Measurements from ENCODE around the gene MSH3.
"Not testable (repeated sequence)": the region's sequence is repeated elsewhere in the genome, so short reads cannot be mapped to it uniquely, and the experiment has no call there.

Gene MSH3

DNA sequence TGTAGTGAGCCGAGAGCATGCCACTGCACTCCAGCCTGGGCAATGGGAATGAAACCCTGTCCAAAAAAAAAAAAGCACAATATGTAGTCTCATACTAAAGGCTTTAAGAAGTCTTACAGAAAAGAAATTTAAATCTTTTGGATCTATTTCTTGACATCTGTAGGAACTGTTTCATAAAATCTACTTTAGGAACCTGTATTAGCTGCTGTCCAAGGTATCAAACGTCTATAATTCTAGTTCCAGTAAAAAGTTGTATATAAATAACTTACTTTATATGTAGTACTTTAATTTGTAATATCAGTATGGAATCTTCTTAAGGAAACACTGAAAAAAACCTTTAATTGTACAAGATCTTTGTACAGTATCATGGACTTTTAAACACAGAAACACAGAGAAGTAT, 199.0 kb downstream of the MSH3 start:
- no peak for DNase-seq (ENCODE audit: low spot score)

DNA sequence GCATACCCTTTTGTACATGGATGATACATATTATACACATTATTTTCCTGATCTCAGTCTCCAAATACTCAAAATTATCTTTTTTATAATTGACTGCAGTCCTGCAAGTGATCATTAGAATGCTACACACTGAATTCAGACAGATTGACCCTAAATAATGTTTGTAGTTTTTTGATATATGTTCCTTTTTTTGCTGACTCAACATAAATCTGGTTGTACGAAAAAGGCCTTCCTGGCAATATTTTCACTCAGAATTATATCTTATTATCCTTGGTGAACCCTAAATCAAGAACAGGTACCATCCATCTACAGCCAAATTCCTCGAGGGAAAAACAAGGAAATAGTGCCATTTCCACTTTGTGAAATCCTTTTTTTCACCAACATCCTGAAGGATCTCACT, 200.1 kb downstream of the MSH3 start:
- DNase-seq (ENCODE audit: low spot score), result no peak

DNA sequence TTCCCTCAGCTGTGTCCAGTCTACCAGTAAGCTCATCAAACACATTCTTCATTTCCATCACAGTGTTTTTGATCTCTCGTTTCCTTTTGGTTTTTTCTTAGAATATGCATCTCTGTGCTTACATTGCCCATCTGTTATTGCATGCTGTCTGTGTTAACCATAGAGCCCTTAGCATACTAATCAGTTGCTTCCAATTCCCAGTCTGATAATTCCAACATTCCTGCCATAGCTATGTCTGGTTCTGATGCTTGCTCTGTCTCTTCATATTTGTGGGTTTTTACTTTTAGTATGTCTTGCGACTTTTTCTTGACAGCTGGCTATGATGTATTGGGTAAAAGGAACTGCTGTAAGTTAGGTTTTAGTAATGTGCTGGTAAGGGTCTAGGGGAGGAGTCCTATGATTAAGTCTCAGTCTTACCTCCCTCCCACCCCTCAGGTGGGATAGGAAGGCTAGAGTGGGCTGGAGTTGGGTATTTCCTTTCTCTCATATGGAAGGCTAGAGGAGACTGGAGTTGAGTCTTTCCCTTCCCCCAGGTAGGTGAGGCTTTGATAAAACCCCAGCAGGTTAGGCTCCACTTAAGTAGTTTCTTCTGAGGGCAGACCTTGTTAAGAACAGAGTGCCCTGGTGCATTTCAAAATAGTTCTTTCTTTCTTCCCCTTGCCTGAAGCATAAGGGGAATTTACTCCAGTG, 206.6 kb downstream of the MSH3 start:
- no peak for DNase-seq (ENCODE audit: low spot score)

DNA sequence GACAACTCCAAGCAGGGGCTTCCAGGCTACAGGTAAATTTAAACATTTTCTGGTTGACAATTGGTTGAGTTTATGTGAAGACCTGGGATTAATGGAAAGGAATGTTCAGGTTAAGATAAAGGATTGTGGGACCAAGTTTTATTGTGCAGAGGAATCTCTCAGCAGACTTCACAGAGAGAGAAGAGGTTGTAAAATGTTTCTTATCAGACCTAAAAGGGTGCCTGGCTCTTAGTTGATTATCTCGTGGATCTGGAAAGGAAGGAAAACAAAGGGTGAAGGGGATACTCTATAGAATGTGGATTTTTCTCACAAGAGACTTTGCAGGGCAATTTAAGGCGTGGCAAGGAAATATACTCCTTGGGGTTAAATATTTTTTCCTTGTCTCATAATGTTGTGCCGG, 209.3 kb downstream of the MSH3 start:
- no peak for DNase-seq (ENCODE audit: low spot score)

DNA sequence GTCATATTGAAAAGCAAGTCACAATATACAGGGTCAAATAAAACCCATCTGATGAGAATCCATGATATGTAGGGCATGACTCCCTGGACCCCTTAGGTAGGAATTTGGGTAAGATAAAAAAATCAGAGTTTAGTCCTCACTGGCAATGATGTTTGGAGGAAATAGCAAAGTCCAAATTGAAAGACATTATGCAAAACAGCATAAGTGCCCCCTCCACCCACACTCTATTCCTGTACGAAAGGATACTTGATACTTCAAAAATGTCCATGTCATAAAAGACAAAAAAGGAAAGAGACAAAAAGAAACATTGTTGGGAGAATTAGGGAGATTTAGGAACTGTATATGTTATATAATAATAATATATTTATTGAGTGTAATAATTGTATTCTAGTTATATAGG, 209.7 kb downstream of the MSH3 start:
- DNase-seq (ENCODE audit: low spot score), result no peak

DNA sequence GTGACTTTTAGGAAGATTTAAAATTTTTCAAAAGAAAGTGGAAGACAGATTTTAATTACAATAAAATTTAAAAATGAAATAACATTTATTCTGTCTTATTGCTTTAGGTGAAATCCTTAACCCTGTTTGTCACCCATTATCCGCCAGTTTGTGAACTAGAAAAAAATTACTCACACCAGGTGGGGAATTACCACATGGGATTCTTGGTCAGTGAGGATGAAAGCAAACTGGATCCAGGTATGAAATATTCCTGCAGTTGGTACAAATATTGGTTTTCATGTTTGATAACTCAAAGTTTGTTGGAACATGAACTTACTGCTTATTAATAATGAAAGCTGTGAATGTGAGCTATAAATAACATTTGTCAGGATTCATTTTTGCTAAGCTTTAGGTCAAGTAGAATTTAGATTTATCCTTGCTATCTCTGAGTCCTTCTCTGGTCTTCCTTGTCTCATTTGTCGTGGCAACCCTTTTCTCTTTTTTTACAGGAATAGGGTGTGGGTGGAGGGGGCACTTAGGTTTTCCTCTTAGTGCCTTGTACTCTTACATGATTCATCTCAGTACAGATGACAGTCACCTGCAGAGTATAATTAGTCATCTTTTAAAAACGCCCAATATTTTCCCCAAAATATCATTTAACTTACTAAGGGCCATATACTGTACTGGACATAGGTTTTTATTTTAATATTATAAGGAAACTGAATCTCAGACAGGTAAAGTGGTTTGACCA, 210.4 kb downstream of the MSH3 start:
- peak; percentile 70 for DNase-seq (ENCODE audit: low spot score)

DNA sequence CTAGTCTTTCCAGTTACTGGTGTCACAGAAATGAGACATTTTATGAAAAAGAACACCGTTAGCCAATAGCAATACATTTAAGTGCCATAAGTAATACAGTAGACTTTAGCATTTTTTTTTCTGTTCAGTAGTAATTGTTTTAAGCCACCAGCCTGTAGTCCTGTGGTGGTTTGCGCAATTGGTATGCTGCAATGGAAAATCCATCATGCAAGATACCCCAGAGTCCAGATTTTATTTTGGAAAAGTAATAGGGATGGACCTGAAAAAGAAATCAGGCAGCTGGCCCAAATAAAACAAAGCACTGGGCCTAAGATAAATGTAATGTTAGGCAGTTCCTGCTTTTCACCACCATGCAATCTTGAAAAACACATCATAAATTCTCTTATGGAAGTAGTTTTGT, 211.1 kb downstream of the MSH3 start:
- no peak for DNase-seq (ENCODE audit: low spot score)

DNA sequence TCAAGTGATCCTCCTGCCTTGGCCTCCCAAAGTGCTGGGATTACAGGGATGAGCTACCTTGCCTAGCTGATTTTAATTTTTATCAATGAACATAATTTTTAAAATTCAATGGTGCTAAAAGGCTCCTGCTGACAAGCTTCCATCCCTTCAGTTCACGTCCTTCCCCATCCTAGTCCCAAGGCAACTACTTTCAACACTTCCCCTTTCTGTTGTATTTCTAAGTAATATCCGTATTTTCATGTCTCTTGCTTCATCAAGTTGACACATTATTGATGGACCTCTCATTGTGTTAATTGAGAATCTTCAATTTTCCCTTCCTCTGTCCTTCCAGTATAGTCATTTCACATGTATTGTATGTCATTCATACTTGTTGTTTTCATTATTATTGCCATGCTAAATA, 211.9 kb downstream of the MSH3 start:
- DNase-seq (ENCODE audit: low spot score), result no peak

DNA sequence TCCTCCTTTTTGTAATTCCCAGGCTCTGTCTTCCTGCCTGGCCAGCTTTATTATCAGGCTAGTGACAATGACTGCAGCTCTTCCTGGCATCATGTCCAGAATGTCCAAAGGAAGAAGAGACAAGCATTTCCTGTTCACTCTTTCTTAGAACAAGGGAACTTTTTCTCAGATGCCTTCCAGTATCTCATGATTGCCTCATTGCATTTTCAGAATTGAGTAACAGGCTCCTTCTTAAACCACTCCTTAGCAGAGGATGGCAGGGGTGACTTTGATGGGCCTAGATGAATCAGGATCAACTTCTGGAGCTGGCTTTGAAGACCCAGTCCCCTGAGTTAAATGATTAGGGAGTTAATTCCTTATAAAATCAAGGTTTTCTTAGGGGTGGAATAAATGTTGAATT, 212.8 kb downstream of the MSH3 start:
- peak; percentile 77 for DNase-seq (ENCODE audit: low spot score)

DNA sequence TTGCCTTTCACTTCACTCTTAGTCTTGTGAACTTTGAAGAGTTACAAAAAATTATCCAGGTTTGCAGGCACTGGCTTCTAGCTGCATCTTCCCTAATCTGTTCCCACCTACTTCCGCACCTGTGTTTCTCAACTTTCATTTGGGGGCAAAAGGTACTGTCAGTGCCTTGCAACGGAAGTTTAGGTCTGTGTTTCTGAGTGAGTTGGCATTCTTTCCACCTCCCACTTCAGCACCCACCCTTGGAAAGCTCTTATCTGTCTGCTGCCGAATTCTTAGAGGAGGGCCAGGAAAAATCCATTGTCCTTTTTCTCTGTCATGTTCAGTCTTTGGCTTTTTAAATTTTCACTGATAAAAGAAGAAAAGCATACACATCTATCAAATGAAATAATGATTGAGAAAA, 216.0 kb downstream of the MSH3 start:
- no peak for DNase-seq (ENCODE audit: low spot score)

DNA sequence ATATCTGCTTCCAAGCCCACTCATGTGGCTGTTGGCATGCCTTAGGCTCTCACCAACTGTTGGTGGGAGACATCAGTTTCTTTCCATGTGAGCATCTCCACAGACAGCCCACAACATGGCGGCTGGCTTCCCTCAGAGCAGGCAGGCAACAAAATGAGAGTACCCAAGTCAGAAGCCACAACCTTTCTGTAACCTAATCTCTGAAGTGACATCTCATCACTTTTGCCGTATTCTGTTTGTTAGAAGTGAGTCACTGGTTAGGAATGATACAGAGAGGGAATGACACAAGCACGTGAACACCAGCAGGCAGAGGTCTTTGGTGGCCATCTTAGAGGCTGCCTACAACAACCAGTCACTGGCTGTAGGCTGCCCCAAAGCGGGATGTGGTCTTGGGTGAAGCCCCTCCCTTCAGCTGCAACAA, 217.1 kb downstream of the MSH3 start:
- DNase-seq (ENCODE audit: low spot score), result peak; percentile 82

DNA sequence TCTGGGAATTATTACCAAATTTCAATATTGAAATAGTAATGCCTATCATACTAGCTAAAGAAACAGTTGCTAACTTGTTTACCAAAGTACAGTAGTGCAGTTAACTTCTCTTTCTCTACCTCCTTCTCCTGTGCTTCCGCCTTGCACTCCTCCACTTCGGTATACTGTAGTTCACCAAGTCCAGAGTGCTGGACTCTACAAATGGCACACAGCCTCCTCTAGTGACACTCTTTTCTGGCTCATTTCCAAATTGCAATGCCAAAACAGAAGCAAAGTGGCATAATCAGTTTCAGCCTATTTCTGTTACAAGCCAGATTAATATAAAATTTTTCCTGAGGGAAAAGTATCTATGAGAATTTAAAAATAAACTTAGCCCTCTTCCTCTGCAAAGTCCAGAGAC, 219.7 kb downstream of the MSH3 start:
- DNase-seq (ENCODE audit: low spot score), result no peak

DNA sequence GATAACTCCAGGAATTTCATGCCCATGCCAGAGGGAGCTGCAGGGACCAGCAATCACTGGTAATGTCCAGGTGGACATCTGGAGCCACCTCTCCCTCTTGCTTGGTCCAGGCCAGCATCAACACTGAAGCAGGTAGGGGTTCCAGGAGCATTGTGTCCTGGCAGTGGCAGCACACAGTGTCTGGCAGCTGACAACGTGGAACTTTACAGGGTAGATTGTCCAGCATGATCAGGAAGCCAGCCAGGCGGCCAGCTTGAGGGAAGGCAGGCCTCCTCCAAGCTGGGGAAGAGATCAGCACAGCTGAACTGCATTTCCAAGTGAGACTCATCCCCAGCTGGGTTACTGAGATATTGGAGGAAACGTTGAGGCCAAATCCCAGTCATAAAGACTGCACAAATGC, 223.1 kb downstream of the MSH3 start:
- no peak for DNase-seq (ENCODE audit: low spot score)

DNA sequence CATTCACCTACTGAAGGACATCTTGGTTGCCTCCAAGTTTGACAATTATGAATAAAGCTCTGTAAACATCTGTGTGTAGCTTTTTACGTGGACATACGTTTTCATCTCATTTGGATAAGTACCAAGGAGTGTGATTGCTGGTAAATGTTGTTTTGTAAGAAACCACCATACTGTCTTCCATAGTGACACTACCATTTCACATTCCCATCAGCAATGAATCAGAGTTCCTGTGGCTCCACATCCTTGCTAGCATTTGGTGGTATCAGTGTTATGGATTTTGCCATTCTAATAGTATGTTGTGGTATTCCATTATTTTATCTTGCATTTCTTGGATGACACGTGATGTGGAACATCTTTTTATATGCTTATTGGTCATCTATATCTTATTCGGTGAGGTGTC, 227.3 kb downstream of the MSH3 start:
- DNase-seq (ENCODE audit: low spot score), result no peak

DNA sequence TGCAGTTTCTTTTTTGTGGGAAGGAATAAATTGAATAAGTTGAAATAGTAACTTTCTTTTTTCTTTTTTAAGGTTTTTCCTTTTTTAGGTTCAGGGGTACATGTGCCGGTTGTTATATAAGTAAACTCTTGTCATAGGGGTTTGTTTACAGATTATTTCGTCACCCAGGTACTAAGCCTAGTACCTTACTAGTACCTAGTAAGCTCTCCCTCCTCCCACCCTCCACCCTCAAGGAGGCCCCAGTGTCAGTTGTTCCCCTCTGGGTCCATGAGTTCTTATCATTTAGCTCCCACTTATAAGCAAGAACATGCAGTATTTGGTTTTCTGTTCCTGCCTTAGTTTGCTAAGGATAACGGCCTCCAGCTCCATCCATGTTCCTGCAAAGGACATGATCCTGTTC, 228.9 kb downstream of the MSH3 start:
- not testable (repeated sequence) for DNase-seq (ENCODE audit: low spot score)

DNA sequence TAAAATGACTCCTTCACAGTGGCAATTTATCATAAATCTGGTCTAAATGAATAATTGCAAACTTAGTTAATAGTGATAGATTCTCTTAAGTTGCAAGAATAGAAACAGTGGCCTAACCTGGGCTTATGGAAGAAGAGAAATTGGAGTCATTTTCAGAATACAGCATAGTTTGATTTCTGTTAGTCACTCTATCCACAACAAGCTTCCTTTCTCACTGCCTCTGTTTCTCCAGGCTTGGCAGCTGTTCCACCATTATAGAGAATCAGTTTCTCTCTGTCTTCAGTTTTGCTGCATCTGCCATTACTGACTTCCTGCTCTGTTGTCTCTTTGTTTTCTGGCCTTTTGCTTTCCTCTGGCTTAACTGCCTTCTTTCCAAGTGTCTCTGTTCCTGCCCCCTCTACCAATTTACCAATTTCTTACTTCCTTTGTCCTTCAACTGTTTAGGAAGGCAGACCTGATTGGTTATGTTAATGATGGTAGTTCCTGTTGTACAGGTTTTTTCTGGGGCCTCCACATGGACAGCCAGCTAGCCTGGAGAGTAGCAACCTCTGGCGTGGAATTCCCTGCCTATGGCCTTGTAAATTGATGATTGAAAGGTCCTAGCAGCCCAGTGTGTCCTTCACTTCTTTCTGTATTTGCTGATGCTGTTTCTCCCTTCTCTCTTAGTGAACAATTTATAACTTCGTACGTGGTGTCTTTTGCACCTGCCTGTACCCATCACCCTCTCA, 229.8 kb downstream of the MSH3 start:
- DNase-seq (ENCODE audit: low spot score), result no peak

DNA sequence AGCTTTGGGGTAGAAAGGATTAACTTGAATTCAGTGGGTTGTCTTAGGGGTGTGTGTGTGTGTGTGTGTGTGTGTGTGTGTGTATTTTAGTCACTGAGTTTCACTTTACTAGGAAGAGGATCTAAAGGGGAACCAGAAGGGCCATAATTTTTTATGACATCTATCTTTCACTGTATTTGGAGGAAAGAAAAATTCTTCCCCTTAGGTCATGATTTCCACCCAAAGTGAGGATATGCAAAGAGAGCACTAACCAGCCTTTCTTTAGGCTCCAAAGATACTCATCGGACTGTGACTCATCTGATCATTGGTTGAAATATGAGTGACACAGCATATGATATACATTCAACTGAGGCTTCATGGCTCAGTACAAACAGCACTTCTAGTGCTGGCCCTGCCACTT, 230.5 kb downstream of the MSH3 start:
- DNase-seq (ENCODE audit: low spot score), result peak; percentile 24

DNA sequence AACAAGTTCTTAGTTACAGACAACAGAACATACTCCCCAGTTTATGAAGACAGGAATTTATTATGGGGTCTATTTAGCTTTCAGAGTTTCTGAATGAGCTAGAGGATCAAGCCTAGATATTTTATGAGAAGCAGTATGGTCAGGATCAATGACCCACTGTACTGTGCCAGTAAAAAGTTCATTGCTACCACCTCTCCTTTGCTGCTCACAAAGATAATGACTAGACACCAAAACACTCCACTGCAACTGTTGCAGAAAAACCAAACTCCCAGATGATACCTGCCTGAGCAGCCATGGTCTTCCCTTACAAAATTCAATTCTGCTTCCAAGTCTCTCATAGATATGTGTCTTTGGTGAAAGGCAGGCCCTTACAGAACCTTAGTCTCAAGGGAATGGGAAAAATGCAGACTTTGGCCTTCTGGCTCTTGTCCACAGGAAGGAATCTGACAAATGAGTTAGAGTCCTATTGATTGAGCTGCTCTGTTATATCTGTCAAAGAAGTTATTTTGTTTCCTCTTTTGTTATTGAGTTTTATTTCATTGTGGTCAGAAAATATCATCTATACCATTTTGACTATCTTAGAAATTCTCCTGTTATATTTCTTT, 231.0 kb downstream of the MSH3 start:
- DNase-seq (ENCODE audit: low spot score), result no peak

DNA sequence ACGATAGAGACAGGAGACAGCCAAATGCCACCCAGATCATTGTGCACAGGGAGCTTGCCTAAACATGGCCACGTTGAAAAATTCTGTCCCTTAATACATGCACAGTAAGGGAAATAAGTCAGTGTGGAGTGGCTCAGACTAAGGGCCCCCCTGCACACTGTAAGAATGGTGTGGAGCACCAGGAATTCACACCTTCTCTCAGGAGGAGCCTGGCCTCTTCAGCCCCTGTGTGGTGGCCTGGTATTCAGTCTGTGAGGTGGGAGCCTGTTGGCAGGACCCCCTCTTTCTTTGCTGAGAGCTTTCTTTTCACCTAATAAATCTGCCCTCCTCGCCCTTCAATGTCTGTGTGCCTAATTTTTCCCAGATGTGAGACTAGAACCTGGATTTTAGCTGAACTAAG, 239.6 kb downstream of the MSH3 start:
- DNase-seq (ENCODE audit: low spot score), result no peak

DNA sequence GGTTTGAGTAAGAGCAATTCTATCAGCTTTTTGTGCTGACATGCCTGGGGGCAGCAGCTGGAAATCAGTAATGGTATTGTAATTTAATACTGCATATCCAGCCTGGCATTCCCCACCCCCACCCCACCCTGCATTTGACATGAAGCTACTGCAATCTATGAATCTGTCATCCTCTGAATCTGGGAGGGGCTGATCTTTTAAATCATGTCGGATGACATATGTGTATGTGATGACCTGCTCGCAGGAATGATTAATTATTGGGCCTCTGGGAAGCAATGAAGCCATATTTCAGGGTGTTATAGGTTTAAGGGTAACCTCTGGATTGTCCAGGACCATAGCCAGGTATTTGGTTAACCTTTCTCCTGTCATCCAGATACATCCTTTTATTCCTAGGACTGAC, 241.1 kb downstream of the MSH3 start:
- no peak for DNase-seq (ENCODE audit: low spot score)

DNA sequence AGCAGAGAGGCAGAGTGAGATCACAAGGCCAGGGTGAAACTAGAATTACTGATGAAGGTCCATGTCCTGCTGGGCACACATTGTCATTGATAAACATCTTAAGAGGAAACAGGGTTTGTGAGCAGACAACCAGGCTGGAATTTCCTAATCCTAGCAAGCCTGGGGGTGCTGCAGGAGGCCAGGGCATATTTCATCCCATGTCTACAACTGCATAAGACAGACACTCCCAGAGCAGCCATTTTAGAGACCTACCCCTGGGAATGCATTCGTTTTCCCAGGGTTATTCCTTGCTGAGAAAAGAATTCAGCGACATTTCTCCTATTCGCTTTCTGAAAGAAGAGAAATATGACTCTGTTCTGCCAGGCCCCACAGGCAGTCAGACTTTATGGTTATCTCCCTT, 248.2 kb downstream of the MSH3 start:
- DNase-seq (ENCODE audit: low spot score), result not testable (repeated sequence)

DNA sequence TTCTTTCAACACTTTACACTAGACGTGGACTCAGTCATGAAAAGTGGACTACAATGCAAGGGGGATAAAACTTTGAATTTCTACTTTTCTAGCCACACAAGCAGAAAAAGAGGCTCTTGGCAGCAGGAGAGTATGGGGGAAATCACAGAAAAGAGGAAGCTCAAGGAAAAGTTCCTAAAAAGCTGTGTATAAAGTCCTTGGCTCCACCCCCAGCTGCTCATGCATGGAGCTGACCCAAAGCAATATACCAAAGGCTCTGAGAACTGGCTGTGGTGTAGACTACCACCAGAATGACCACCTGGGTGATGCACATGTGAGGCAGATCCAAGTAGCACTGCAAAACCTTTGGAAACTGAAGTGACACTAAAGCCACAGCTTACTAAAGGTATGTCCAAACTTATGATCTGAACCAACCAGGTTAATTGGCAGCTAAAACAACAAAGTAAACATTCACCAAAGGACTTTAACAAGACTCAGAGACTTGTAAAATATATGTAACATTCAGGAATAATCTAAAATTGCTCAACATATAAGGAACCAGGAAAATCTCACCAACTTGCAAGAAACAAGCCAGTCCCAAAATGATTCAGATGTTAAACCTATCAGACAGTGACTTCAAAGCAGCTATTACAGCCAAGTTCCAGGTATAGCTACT, 250.2 kb downstream of the MSH3 start:
- no peak for DNase-seq (ENCODE audit: low spot score)
